ENCODE results near the gene GMPR2.

GRCh38 chr14:24207625-24208024 is 25.1 kb upstream of the GMPR2 start:
- TF ChIP-seq CTCF (IDR thresholded peaks at IDR 0.05) (no peak), POLR2A (IDR thresholded peaks at IDR 0.05) (no peak)
